ENCODE measurements around the gene PITPNC1. TPM values are rescaled to one million over a fixed set of nuclear protein-coding genes. Genes with fewer than 3 reads are reported as not detected.

PITPNC1 gene
- total and polyA plus RNA-seq, 12 donors = 6.6 to 28.0 (median 11.5) TPM

GRCh38 chr17:67448449-67448848 lies 71.4 kb downstream of the PITPNC1 start:
- no peak for ATAC-seq
- no peak for TF ChIP-seq CTCF (IDR thresholded peaks at IDR 0.05)
- Histone ChIP-seq H3K27me3 (no peaks in the 10 kb centered on the region), H3K27ac (peak overlapping the region in 1 of 10 donors; percentile 10), H3K36me3 (no peaks in the 10 kb centered on the region), H3K9me3 (no peaks in the 10 kb centered on the region), H3K4me3 (no peak overlapping the region), H3K4me1 (peaks cover 0 to 38% (median 30%) of the 10 kb centered on the region in 9 donors)
- no peak for DNase-seq
- 97 to 98% methylated on average over 7 of the region's 7 CpGs for WGBS, 2 donors
- intact Hi-C loops (cut with DNase I) = no loop called here

DNA sequence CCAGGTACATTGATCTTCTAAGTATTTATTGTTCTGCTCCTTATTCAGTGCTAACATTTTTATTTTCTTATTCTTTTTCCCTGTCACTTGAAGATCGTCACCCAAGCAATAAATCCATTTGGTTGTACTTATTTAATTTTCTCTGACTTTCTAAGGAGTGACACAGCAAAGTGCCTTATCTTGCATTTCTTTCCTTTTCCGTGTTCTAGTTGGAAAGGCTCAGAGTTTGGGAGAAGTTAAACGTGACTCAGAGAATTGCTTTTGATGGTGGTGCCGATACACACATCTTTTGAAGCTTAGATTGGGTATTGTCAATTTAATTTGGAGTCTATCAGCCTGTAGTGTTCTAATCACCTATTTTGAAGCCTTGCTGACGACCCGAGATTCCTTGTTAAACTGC lies 72.0 kb downstream of the PITPNC1 start:
- TF ChIP-seq CTCF (IDR thresholded peaks at IDR 0.05) = no peak
- Histone ChIP-seq H3K4me1 (peaks cover 0 to 32% (median 23%) of the 10 kb centered on the region in 9 donors), H3K9me3 (no peaks in the 10 kb centered on the region), H3K36me3 (no peaks in the 10 kb centered on the region), H3K27ac (peak overlapping the region in 3 of 10 donors; percentile 5 to 70 (median 10)), H3K27me3 (no peaks in the 10 kb centered on the region), H3K4me3 (no peak overlapping the region)
- no peak for ATAC-seq
- intact Hi-C loops (cut with DNase I) = no loop called here
- no peak for DNase-seq
- 52 to 71% methylated on average over 6 of the region's 6 CpGs for WGBS, 2 donors

DNA sequence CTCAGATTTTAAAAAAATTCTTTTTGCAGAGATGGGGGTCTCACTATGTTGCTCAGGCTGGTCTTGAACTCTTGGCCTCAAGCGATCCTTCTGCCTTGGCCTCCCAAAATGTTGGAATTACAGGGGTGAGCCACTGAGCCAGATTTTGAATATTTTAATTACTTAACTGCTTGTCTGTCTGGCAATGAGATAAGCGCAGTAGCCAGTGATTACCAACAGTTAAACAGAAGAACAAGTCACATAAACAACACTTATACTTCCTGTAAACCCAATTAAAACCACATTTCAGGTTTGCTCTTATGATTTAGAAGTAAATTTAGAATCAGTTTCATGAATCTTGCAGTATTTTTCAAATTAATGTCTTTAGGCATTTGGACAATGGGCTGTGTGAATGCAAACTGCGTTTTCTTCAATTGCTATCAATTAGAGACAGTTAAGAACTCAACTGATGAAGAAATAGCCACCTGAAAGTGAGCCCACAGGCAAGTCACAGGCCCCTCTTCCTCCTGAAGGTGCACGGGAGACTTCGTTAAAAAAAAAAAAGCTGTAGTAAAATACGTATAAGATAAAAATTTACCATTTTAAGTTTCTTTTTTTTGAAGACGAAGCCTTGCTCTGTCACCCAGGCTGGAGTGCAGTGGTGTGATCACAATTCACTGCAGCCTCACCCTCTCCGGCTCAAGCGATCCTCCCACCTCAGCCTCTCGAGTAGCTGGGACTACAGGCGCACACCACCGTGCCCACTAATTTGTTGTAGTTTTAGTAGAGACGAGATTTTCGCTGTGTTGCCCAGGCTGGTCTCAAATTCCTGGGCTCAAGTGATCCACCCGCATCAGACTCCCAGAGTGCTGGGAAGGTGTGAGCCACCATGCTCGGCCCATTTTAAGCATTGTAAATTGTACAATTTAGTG lies 73.0 kb downstream of the PITPNC1 start:
- Histone ChIP-seq H3K27me3 (no peaks in the 10 kb centered on the region), H3K9me3 (no peaks in the 10 kb centered on the region), H3K4me3 (no peak overlapping the region), H3K27ac (peak overlapping the region in 1 of 10 donors; percentile 70), H3K4me1 (peaks cover 0 to 24% (median 15%) of the 10 kb centered on the region in 9 donors), H3K36me3 (no peaks in the 10 kb centered on the region)
- no peak for TF ChIP-seq CTCF (IDR thresholded peaks at IDR 0.05)
- DNase-seq (no peak), ATAC-seq (no peak)
- 95% methylated on average over 16 of the region's 16 CpGs for WGBS, 2 donors
- intact Hi-C loops (cut with DNase I) = no loop called here

GRCh38 chr17:67452681-67453554 lies 75.8 kb downstream of the PITPNC1 start:
- Histone ChIP-seq H3K36me3 (no peaks in the 10 kb centered on the region), H3K27ac (peak overlapping the region in 1 of 10 donors; percentile 72), H3K4me3 (no peak overlapping the region), H3K9me3 (peaks cover 0 to 8% (median 0%) of the 10 kb centered on the region in 11 donors), H3K4me1 (peaks cover 0 to 25% (median 8%) of the 10 kb centered on the region in 9 donors), H3K27me3 (no peaks in the 10 kb centered on the region)
- no peak for TF ChIP-seq CTCF (IDR thresholded peaks at IDR 0.05)
- ATAC-seq = peak in 1 of 8 donors; percentile 28
- DNase-seq = no peak
- intact Hi-C loops (cut with DNase I) = no loop called here
- 91 to 94% methylated on average over 10 of the region's 10 CpGs for WGBS, 2 donors
